Hair follicular keratinocyte (primary cell): ENCODE measurements around the gene NRXN3. TPM values are rescaled to one million over a fixed set of nuclear protein-coding genes. Genes with fewer than 3 reads are reported as not detected.

Experiments
- total RNA-seq: library from RNA; depleted of rRNA; stranded (reverse); fragments of >200 nt; gene quantifications from 2 replicates; pipeline ENCODE4 v1.2.3, GENCODE V29; 2015

The NRXN3 gene
- 0.27 TPM in 1 of 2 replicates, not detected in the other for total RNA-seq

GRCh38 chr14:78170203-78170602, at the start of gene NRXN3:
Gene NRXN3, plus strand, starts transcription at chr14:78170373. Its CDS starts 72,721 bp downstream, at chr14:78243094.

